Loucy (cell line): ENCODE data around the gene SOBP.
"Not testable (repeated sequence)": the region's sequence is repeated elsewhere in the genome, so short reads cannot be mapped to it uniquely, and the experiment has no call there.

Experiments used
- H2AFZ ChIP-seq: fragments of 200-600 bp; sonication (generic); 2 replicates; pipeline ENCODE4 v1.6.0; 2016; ENCODE audit warnings: antibody characterized with exemption, mild to moderate bottlenecking, low read length, moderate library complexity
- H3F3A ChIP-seq: fragments of 200-600 bp; 2 replicates; pipeline ENCODE4 v1.6.0; 2016; ENCODE audit warnings: antibody characterized with exemption, low read depth, mild to moderate bottlenecking
- H3K27me3 ChIP-seq: fragments of 200-600 bp; sonication (generic); 2 replicates; pipeline ENCODE4 v1.6.1; 2014; ENCODE audit warnings: low read length, mild to moderate bottlenecking; ENCODE audit not compliant: insufficient read depth, poor library complexity, severe bottlenecking
- H3K36me3 ChIP-seq: fragments of 200-600 bp; sonication (generic); 2 replicates; pipeline ENCODE4 v1.6.1; 2016; ENCODE audit warnings: low read length; ENCODE audit not compliant: insufficient read depth
- H3K4me1 ChIP-seq: fragments of 200-600 bp; sonication (generic); 2 replicates; pipeline ENCODE4 v1.5.1; 2014; ENCODE audit warnings: low read length, mild to moderate bottlenecking; ENCODE audit not compliant: insufficient read depth, poor library complexity, severe bottlenecking
- H3K4me2 ChIP-seq: fragments of 200-600 bp; sonication (generic); 2 replicates; pipeline ENCODE4 v1.6.0; 2014; ENCODE audit warnings: antibody characterized with exemption, low read length, low read depth, mild to moderate bottlenecking; ENCODE audit not compliant: poor library complexity, severe bottlenecking
- H3K4me3 ChIP-seq: fragments of 200-600 bp; sonication (generic); 2 replicates; pipeline ENCODE4 v1.5.1; 2014; ENCODE audit warnings: low read length, mild to moderate bottlenecking, mixed read lengths; ENCODE audit not compliant: poor library complexity, severe bottlenecking
- H3K79me2 ChIP-seq: fragments of 200-600 bp; sonication (generic); 2 replicates; pipeline ENCODE4 v1.6.1; 2014; ENCODE audit warnings: low read length; ENCODE audit not compliant: insufficient read depth
- H3K9ac ChIP-seq: fragments of 200-600 bp; sonication (generic); 2 replicates; pipeline ENCODE4 v1.6.0; 2014; ENCODE audit warnings: mild to moderate bottlenecking, low read depth, low read length, moderate library complexity; ENCODE audit not compliant: poor library complexity, severe bottlenecking
- H3K9me2 ChIP-seq: fragments of 200-600 bp; sonication (generic); replicated peaks from 2 replicates; pipeline ENCODE4 v1.6.1; 2016; ENCODE audit warnings: low read depth, low read length, mixed read lengths
- H3K9me3 ChIP-seq: fragments of 200-600 bp; sonication (generic); 2 replicates; pipeline ENCODE4 v1.6.1; 2014; ENCODE audit warnings: mild to moderate bottlenecking, antibody characterized with exemption, low read length, low read depth; ENCODE audit not compliant: insufficient read depth
- H4K20me1 ChIP-seq: fragments of 200-600 bp; sonication (generic); 2 replicates; pipeline ENCODE4 v1.6.0; 2014; ENCODE audit warnings: antibody characterized with exemption, low read length, mild to moderate bottlenecking; ENCODE audit not compliant: insufficient read depth, poor library complexity, severe bottlenecking
- EZH2phosphoT487 ChIP-seq: fragments of 200-600 bp; IDR thresholded peaks from 2 replicates; pipeline ENCODE4 v1.6.1; 2018; ENCODE audit warnings: antibody characterized with exemption, mild to moderate bottlenecking, moderate library complexity, borderline replicate concordance
- TF ChIP-seq, protein P1 (sequence below): fragments of 200-600 bp; sonication (generic); conservative IDR thresholded peaks from 2 replicates; pipeline ENCODE4 v1.5.1; 2014; ENCODE audit warnings: mild to moderate bottlenecking, antibody characterized with exemption, low read length

SOBP gene

DNA sequence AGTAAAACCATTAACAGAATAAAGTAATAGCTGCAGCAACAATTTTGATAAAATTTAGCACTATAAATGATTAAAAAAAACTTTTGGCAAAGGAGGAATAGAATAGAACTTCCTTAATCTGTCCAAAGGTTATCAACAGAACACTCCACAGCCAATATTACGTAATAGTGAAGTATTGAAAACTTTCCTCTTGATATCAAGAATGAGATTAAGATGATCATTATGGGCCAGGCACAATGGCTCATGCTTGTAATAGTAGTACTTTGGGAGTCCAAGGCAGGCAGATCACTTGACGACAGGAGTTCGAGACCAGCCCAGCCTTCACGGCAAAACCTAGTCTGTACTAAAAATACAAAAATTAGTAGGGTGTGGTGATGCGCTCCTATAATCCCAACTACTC lies 26.0 kb downstream of the SOBP start:
- no peaks in the 10 kb centered on the region for H3K27me3 ChIP-seq
- H4K20me1 ChIP-seq = no peaks in the 10 kb centered on the region
- H3K4me2 ChIP-seq = no peak overlapping the region
- H3K36me3 ChIP-seq = peaks cover 24% of the 10 kb centered on the region; the same call in 1 of the 2 replicates
- H3K79me2 ChIP-seq = no peaks in the 10 kb centered on the region
- H3K9me3 ChIP-seq = peaks cover 5% of the 10 kb centered on the region; the same call in 1 of the 2 replicates
- no peak for TF ChIP-seq EZH2phosphoT487
- TF ChIP-seq, protein P1, sequence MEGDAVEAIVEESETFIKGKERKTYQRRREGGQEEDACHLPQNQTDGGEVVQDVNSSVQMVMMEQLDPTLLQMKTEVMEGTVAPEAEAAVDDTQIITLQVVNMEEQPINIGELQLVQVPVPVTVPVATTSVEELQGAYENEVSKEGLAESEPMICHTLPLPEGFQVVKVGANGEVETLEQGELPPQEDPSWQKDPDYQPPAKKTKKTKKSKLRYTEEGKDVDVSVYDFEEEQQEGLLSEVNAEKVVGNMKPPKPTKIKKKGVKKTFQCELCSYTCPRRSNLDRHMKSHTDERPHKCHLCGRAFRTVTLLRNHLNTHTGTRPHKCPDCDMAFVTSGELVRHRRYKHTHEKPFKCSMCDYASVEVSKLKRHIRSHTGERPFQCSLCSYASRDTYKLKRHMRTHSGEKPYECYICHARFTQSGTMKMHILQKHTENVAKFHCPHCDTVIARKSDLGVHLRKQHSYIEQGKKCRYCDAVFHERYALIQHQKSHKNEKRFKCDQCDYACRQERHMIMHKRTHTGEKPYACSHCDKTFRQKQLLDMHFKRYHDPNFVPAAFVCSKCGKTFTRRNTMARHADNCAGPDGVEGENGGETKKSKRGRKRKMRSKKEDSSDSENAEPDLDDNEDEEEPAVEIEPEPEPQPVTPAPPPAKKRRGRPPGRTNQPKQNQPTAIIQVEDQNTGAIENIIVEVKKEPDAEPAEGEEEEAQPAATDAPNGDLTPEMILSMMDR = no peak
- no peaks in the 10 kb centered on the region for H3F3A ChIP-seq
- no peak overlapping the region for H3K4me3 ChIP-seq
- H3K9ac ChIP-seq = no peak overlapping the region
- H2AFZ ChIP-seq = no peak overlapping the region
- H3K4me1 ChIP-seq = peaks cover 6% of the 10 kb centered on the region
- no peaks in the 10 kb centered on the region for H3K9me2 ChIP-seq

GRCh38 chr6:107517274-107517673 lies 27.4 kb downstream of the SOBP start:
- H3K9me2 ChIP-seq = no peaks in the 10 kb centered on the region
- H3K9ac ChIP-seq = no peak overlapping the region
- H3K4me3 ChIP-seq = no peak overlapping the region
- no peak overlapping the region for H2AFZ ChIP-seq
- H3K4me1 ChIP-seq = peaks cover 6% of the 10 kb centered on the region
- peaks cover 17% of the 10 kb centered on the region; the same call in 1 of the 2 replicates for H3K36me3 ChIP-seq
- TF ChIP-seq, protein P1 = no peak
- no peak for TF ChIP-seq EZH2phosphoT487
- no peaks in the 10 kb centered on the region for H4K20me1 ChIP-seq
- no peak overlapping the region for H3K4me2 ChIP-seq
- no peaks in the 10 kb centered on the region for H3F3A ChIP-seq
- H3K79me2 ChIP-seq = no peaks in the 10 kb centered on the region
- H3K27me3 ChIP-seq = no peaks in the 10 kb centered on the region
- peaks cover 5% of the 10 kb centered on the region; the same call in 1 of the 2 replicates for H3K9me3 ChIP-seq

DNA sequence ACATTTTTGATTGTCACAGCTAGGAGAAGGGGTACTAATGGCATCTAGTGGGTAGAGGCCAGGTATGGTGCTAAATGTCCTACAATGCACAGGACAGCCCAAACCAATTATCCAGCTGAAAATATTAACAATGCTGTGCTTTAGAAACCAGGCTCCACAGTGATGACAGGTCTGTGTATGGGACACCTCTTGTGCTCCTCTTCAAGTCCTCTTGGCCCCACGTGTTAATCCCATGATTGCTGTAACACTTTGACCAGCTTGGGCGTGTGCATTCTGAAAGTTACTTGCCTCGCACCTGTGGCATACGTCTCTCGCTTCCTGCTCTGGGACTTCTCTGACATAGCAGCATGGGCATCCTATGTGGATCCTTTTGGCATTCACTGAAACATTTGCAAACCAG lies 29.3 kb downstream of the SOBP start:
- not testable (repeated sequence) for H3K79me2 ChIP-seq, H2AFZ ChIP-seq, H4K20me1 ChIP-seq, H3K9me3 ChIP-seq, H3K4me2 ChIP-seq, H3K9ac ChIP-seq, H3K9me2 ChIP-seq, H3F3A ChIP-seq, H3K27me3 ChIP-seq, H3K4me1 ChIP-seq, H3K4me3 ChIP-seq
- peaks cover 11% of the 10 kb centered on the region; the same call in 1 of the 2 replicates for H3K36me3 ChIP-seq

DNA sequence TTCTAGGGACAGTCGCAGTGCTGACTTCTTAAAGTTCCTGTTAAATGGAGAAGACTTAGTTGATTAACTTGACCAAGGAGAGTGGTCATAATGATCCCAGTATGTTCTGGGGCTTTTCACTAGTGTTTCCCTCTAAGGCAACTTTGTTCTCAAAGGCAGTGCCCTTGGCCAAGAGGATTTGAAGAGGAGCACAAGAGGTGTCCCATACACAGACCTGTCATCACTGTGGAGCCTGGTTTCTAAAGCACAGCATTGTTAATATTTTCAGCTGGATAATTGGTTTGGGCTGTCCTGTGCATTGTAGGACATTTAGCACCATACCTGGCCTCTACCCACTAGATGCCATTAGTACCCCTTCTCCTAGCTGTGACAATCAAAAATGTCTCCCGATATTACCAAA lies 30.8 kb downstream of the SOBP start:
- not testable (repeated sequence) for H4K20me1 ChIP-seq, H3K4me3 ChIP-seq, H3K36me3 ChIP-seq, H2AFZ ChIP-seq, H3K4me2 ChIP-seq, H3K27me3 ChIP-seq, H3K9me3 ChIP-seq, H3K4me1 ChIP-seq, H3F3A ChIP-seq, H3K9me2 ChIP-seq, H3K79me2 ChIP-seq, H3K9ac ChIP-seq
